Loucy (cell line): ENCODE measurements around the gene ATP10B.

Experiments used
- CTCF ChIP-seq: fragments of 200-600 bp; sonication (generic); conservative IDR thresholded peaks from 2 replicates; pipeline ENCODE4 v1.5.1; 2014; ENCODE audit warnings: mild to moderate bottlenecking, antibody characterized with exemption, low read length
- EZH2phosphoT487 ChIP-seq: fragments of 200-600 bp; IDR thresholded peaks from 2 replicates; pipeline ENCODE4 v1.6.1; 2018; ENCODE audit warnings: antibody characterized with exemption, mild to moderate bottlenecking, moderate library complexity, borderline replicate concordance

GRCh38 chr5:160555581-160555970 is 296.4 kb downstream of the ATP10B start:
- TF ChIP-seq CTCF (no peak), EZH2phosphoT487 (no peak)
